KOPT-K1 (cell line): ENCODE data around the gene RIN1.
"Not testable (repeated sequence)": the region's sequence is repeated elsewhere in the genome, so short reads cannot be mapped to it uniquely, and the experiment has no call there.

ENCODE experiments used
- H3K27ac ChIP-seq: fragments of 200-600 bp; sonication (generic); 2 replicates; pipeline ENCODE4 v1.5.1; 2016; ENCODE audit warnings: antibody characterized with exemption, mild to moderate bottlenecking, low read depth, low read length; ENCODE audit not compliant: poor library complexity, severe bottlenecking
- H3K36me3 ChIP-seq: fragments of 200-600 bp; sonication (generic); 2 replicates; pipeline ENCODE4 v1.5.1; 2017; ENCODE audit warnings: antibody characterized with exemption, mild to moderate bottlenecking, low read length, moderate library complexity; ENCODE audit not compliant: insufficient read depth
- H3K9me3 ChIP-seq: fragments of 200-600 bp; sonication (generic); 2 replicates; pipeline ENCODE4 v1.5.1; 2017; ENCODE audit warnings: antibody characterized with exemption, low read length, mild to moderate bottlenecking; ENCODE audit not compliant: insufficient read depth, poor library complexity, severe bottlenecking

The RIN1 gene, protein sequence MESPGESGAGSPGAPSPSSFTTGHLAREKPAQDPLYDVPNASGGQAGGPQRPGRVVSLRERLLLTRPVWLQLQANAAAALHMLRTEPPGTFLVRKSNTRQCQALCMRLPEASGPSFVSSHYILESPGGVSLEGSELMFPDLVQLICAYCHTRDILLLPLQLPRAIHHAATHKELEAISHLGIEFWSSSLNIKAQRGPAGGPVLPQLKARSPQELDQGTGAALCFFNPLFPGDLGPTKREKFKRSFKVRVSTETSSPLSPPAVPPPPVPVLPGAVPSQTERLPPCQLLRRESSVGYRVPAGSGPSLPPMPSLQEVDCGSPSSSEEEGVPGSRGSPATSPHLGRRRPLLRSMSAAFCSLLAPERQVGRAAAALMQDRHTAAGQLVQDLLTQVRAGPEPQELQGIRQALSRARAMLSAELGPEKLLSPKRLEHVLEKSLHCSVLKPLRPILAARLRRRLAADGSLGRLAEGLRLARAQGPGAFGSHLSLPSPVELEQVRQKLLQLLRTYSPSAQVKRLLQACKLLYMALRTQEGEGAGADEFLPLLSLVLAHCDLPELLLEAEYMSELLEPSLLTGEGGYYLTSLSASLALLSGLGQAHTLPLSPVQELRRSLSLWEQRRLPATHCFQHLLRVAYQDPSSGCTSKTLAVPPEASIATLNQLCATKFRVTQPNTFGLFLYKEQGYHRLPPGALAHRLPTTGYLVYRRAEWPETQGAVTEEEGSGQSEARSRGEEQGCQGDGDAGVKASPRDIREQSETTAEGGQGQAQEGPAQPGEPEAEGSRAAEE

DNA sequence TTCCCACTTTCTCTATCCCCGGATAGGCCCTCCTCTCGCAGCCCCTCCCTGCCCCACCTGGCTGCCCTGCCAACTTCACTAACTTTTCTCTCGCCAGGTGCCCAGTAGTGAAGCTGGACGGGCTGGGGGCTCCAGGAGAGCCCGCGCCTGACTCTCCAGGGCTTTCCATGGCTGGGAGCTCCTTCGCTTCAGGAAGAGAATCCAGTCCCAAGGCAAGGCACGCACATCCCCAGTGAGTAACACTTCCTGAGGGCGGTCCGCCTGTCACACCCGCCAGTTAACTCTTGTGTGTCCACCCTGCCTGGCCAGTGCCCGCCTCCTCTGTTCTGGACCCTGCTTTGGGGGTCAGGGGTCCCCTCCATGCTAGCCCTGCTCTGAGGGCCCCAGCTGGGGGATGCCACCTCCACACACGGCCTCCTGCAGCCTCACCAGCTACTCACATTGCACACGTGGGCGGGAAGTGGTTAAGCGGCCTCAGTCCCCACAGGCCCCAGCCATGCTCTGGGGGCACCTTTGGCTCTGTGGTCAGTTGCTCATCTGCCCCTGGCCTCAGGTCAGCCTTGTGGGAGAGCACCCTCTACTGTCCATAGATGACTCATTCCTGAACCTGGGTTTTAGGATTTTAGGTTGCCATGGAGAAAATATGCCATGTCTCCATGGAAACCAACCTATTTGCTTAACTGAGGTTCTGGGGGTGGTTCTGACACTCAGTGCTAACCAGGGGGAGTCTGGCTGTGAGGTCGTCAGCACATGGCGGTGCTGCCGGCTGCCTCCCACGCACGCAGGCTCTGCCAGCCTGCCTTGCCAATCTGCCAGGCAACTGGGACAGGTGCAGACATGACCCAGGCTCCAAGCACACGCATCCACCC lies at the start of gene RIN1:
TSS of gene RIN1 (minus strand) at position 201 of the 869 bp plus-strand sequence. CDS start at position 169, 32 bp downstream.
- Histone ChIP-seq H3K9me3 (no peaks in the 10 kb centered on the region), H3K27ac (no peak within 1 kb of the TSS), H3K36me3 (peaks cover 52% of the 10 kb centered on the region)

DNA sequence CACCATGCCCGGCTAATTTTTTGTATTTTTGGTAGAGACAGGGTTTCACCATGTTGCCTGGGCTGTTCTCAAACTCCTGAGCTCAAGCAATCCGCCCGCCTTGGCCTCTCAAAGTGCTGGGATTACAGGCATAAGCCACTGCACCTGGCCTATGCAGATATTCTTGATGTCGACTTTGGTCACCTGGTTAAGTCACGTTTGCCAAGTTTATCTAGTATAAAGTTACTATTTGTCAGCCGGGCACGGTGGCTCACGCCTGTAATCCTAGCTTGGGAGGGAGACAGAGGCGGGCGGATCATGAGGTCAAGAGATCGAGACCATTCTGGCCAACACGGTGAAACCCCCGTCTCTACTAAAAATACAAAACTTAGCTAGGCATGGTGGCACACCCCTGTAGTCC lies 48.1 kb upstream of the RIN1 start:
- not testable (repeated sequence) for H3K27ac ChIP-seq, H3K9me3 ChIP-seq, H3K36me3 ChIP-seq

DNA sequence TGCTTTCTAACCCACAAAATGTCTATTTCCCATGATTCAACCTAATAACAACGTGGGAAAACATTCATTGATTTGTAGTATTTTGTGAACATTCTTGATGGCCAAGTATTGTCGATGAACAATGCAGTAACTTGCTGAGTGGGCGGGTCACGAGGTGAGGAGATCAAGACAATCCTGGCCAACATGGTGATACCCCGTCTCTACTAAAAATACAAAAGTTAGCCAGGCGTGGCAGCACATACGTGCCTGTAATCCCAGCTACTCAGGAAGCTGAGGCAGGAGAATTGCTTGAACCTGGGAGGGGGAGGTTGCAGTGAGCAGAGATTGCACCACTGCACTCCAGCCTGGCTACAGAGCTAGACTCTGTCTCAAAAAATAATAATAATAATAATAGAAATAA lies 44.0 kb upstream of the RIN1 start:
- not testable (repeated sequence) for H3K36me3 ChIP-seq, H3K9me3 ChIP-seq, H3K27ac ChIP-seq

DNA sequence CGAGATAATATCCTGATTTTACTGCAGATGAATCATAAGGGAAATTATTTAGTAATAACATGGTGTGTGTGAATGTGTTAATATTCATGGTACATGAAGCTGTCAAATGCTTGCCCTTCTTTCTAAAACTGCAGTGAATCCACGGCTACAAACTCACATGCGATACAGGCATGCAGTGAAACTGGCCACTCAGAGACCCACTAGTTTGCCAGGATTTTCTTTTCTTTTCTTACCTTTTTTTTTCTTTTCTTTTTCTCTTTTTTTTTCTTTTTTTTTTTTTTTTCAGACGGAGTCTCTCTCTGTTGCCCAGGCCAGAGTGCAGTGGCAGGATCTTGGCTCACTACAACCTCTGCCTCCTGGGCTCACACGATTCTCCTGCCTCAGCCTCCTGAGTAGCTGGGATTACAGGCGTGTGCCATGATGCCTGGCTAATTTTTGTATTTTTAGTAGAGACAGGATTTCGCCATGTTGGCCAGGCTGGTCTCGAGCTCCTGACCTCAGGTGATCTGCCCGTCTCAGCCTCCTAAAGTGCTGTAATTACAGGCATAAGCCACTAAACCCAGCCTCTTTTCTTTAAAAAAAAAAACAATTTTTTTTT lies 37.6 kb upstream of the RIN1 start:
- not testable (repeated sequence) for H3K36me3 ChIP-seq, H3K9me3 ChIP-seq, H3K27ac ChIP-seq

DNA sequence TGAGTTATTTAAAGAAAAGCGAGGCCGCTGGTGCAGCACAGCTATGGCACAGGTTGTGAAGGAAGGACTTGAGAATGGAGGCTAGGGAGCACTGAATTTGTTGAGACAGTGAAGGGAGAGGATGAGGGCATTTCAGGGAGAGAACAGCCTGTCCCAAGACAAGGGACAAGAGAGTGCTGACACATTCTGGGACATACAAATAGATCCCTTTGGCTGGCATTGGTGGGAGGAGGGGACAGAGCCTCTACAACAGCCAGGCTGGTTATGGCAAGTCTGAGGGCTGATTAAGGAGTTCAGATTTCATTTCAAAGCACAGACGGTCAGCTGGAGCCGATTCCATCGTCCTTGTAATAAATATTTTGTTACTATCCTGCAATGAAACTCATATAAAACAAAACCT lies 37.0 kb upstream of the RIN1 start:
- no peaks in the 10 kb centered on the region for H3K9me3 ChIP-seq
- no peaks in the 10 kb centered on the region for H3K36me3 ChIP-seq
- no peak overlapping the region for H3K27ac ChIP-seq

DNA sequence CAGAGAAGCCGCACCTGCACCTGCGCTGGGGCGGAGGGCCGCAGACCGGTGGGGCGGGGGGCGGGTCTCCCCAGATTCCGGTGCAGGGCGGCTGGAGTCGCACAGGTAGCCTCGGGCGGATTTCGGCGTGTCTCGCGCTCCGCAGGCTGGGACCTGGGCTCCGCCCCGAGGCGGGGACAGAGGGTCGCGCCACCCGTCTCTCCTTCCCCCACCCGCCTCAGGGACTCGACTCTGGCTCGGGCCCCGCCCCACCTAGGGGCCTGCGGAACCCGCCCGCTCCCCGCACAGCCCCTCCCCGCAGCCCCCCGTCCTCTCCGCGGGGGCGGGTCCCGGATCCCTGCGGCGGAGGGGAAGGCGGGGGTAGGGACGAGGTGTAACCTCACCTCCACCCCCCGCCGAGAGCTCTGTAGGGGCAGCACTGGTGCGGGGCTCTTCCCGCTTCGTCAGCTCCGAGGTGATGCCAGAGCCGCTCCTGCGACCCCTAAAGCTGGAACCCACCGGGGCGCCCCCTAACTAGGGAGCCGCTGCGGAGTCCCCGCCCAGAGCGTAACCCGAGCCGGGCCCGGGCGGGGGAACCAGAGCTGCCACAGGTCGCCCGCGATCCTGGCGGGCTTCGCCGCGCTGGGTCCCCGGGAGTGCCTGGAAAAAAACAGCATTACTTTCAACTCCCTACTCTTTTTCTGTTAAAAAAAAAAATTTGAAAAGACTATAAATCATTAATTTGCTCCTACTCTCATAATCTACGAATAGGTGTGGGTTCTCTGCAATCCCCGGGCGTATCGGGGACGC lies 35.6 kb upstream of the RIN1 start, which contains the start of gene SLC29A2:
TSS of gene SLC29A2 (minus strand) at position 134 of the 789 bp plus-strand sequence. CDS start 169 bp downstream, outside the sequence.
- Histone ChIP-seq H3K27ac (peak within 1 kb of the TSS; percentile 50), H3K36me3 (no peaks in the 10 kb centered on the region), H3K9me3 (no peaks in the 10 kb centered on the region)

DNA sequence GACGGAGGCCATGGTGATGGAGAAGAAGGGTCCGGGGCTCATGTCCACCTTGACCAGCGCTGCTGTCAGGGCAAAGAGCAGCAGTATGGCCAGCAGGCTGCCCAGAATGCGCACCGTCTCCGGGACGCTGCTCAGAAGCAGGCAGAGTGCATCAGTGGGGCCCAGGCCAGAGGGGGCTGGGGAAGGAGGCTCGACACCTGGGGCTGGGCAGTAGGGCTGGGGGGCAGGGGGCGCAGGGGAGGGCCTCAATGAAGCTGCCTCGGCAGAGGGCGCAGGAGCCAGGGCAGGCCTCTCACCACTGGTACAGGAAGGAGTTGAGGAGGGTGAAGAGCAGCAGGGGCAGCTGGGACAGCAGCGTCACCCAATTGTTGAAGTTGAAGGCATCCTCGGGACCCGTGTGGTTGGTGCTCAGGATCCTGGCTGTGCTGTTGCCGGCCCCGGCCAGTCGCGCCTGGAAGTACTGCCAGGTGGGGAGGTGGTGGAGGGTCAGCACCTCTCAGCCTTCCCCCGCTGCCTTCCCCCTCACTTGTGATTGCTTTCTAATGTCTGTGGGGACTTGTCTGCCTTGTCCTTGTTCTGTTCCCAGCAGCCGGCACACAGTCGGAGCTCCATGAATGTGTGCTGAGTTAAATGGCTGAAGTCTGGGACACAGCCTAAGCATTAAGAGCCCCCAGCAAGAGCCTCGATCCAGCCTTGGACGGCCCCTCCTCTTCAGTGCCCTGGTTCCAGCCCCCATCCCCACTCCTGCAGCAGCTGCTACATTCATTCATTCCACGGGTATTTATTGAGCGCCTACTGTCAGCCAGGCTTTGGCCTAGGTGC lies 33.0 kb upstream of the RIN1 start:
- Histone ChIP-seq H3K27ac (no peak overlapping the region), H3K36me3 (no peaks in the 10 kb centered on the region)

DNA sequence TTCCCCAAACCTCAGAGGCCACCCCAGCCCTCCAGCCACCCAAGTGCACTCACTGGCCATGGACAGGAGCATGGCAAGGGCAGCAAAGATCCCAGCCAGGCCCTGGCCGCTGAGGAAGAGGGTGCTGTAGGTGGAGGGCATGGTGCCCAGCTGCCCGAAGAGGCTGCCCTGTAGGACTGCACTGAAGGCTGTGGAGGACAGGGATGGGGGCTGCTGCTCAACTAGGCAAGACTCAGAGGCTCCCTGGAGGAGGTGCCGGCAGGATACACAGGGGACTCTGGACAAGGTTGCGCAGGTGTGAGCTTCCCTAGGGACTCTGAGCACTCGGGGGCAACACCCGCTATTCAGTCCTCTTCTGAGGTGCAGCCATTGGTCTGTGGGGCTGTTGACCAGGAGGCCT lies 32.2 kb upstream of the RIN1 start:
- H3K36me3 ChIP-seq: no peaks in the 10 kb centered on the region
- no peaks in the 10 kb centered on the region for H3K9me3 ChIP-seq
- H3K27ac ChIP-seq: no peak overlapping the region

More for the DNA sequence above, 33.0 kb upstream of the RIN1 start:
- no peaks in the 10 kb centered on the region for H3K9me3 ChIP-seq

DNA sequence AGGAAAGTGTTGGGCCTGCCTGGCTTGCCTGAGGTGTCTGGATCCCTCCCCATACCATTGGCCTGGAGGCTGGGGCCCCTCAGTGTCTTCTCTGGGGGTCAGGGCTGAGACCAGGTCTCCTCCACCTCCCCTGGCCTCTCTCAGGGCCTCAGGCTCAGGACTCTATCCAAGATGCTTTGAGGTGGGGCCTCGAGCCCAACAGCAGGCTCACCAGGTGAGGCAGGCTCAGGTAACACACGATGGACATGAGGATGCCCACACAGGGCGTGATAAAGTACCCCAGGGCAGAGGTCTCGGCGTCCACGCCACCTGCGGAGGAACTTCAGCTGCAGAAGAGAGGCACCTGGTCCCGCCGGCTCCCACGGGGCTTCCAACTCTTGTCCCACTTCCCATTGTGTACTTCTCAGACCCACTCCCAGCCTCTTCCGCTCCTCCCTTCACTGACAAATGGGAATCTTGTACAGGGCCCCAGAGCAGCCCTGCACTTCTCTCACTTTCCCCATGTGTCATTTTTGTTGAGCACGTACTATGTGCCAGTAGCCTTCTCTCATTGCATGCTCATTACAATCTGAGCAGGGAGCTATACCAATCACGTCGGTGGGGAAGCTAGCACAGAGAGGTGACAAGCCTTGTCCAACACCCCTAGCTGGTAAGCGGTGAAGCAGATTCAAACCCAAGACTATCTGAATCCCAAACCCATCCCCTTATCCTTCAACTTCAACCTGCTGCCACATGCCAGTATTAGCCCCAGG lies 31.5 kb upstream of the RIN1 start:
- H3K36me3 ChIP-seq: no peaks in the 10 kb centered on the region
- no peak overlapping the region for H3K27ac ChIP-seq
- no peaks in the 10 kb centered on the region for H3K9me3 ChIP-seq

DNA sequence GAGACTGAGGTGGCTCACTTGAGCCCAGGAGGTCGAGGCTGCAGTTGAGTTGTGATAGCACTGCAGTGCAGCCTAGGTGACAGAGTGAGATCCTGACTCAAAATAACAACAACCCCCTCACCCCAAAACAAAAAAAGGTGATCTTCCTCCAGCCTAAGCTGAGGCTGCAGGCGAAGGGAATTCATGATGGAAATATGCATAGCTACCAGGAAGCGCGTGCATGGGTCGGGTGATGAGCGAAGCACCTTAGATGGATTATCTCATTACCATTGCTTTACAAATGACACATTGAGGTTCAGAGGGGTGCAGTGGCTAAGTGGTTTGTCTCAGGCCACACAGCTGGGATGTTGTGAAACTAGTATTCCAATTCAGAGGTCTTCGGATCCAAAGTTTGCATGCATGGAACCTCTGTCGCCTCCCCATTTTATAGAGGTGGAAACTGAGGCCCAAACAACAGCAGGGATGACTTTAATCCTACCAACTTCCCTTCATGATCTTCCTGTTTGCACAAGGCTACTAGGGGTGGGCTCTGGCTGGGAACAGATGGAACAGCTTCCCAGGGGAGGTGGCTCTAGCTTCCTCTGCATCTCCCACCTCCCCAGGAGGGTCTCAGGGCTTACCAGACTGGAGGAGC lies 30.7 kb upstream of the RIN1 start:
- Histone ChIP-seq H3K36me3 (no peaks in the 10 kb centered on the region), H3K27ac (no peak overlapping the region), H3K9me3 (no peaks in the 10 kb centered on the region)

DNA sequence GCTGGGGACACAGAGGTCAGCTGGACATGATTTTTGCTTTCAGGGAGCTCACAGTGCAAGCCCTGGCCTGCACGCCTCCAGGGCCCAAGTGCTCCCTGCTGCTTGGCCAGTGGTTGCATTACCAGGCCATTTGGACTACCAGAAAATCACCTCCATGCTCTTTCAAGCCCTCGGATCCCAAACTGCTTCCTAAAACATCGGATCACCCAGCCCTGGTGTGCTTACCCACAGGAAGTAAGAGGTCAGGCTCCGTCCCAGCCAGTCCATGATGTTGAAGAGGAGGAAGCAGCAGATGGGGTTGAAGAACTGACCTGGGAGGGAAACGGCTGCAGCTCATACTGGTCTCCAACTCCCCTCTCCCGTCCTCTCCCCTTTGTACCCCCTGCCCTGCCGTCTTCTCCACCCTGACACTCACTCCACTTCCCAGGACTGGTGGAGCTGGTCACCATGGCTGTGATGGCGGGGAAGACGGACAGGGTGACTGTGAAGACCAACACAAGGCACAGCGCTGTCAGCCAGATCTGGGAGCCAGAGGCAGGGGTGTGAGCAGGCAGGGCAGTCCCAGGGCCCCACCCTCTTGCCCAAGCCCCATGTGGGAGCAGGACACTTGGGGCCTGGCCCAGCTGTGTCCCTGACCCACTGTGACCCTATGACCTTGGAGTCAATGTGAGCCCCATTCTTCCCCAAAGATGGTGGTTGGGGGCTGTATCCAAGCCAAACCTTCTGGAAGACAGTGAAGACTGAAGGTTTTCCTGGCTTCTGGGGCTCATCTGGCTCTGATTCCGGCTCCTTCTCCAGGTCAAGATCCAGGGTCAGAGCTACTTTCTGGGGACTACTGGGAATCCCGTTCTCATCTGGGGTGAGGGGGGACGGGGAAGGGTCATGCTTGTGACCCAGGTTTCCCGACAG lies 29.7 kb upstream of the RIN1 start:
- H3K9me3 ChIP-seq: no peaks in the 10 kb centered on the region
- H3K36me3 ChIP-seq: peaks cover 4% of the 10 kb centered on the region; the same call in 1 of the 2 replicates
- H3K27ac ChIP-seq: no peak overlapping the region

DNA sequence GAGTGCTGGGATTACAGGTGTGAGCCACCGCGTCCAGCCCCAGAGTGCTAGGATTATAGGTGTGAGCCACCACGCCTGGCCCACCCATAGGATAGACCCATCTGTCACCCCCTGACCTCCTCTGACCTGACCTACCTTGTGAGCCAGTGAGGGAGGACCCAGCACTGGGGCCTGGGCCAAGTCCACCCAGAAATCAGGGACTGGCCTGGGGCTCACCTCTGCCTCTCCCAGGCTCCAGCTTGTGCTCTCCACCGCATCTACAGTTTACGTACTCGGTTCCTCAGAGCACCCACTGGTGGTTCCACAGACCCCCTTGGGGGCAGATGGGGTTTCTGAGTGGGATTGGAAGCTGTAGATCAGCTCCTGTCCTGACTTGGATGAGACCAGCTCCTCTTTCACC lies 28.9 kb upstream of the RIN1 start:
- H3K27ac ChIP-seq: no peak overlapping the region
- H3K36me3 ChIP-seq: peaks cover 5% of the 10 kb centered on the region; the same call in 1 of the 2 replicates
- no peaks in the 10 kb centered on the region for H3K9me3 ChIP-seq
